Panc1 (cell line): Measurements from ENCODE around the gene EML5. TPM values are rescaled to one million over a fixed set of nuclear protein-coding genes. Genes with fewer than 3 reads are reported as not detected.

Source experiments
- ATAC-seq: fragments of 200-7000 bp; cut with Tn5 transposase; 2 replicates; pipeline ENCODE4 v1.9.1; 2020; ENCODE audit warnings: mild to moderate bottlenecking, moderate library complexity
- BruUV-seq: library from RNA; stranded (reverse); fragments of 400-500 nt; replicated peaks from 2 replicates; lab custom pipeline; 2021; lab: Mats Ljungman, UMichigan
- CTCF ChIA-PET: fragments of 300-600 bp; sonication (Branson Sonifier 250); formaldehyde crosslinking; loops from one replicate; lab custom pipeline; 2022; ENCODE audit warnings: antibody characterized with exemption; lab: Charles Lee
- POLR2A ChIA-PET: fragments of 300-600 bp; sonication (Branson Sonifier 250); formaldehyde crosslinking; loops from one replicate; lab custom pipeline; 2022; ENCODE audit warnings: antibody characterized with exemption; lab: Charles Lee
- DNase-seq: peaks from one replicate; pipeline ENCODE4 v3.0.0-alpha.2; 2010; ENCODE audit warnings: low read depth, low spot score
- H3K27ac ChIP-seq: 2 replicates; pipeline ENCODE4 v1.5.1; 2011; ENCODE audit warnings: mild to moderate bottlenecking, low read length, inconsistent platforms
- H3K27me3 ChIP-seq: fragments of 200-500 bp; sonication (Bioruptor generic); 2 replicates; pipeline ENCODE4 v1.6.0; 2014; ENCODE audit warnings: low read length, inconsistent platforms; ENCODE audit not compliant: control insufficient read depth, insufficient read depth
- H3K36me3 ChIP-seq: fragments of 200-500 bp; sonication (Bioruptor generic); 2 replicates; pipeline ENCODE4 v1.5.1; 2014; ENCODE audit warnings: inconsistent platforms, mild to moderate bottlenecking, low read length, moderate library complexity; ENCODE audit not compliant: control insufficient read depth, insufficient read depth
- H3K4me1 ChIP-seq: 2 replicates; pipeline ENCODE4 v1.5.1; 2011; ENCODE audit warnings: inconsistent platforms, mild to moderate bottlenecking, low read length, moderate library complexity; ENCODE audit not compliant: control insufficient read depth, insufficient read depth
- H3K4me3 ChIP-seq, 2 experiments: 2 replicates each; pipeline ENCODE4 v1.5.1; 2011 to 2012; ENCODE audit warnings: low read depth in 2 of 2, low read length in 2 of 2, mild to moderate bottlenecking in 2 of 2, inconsistent platforms in 1 of 2, moderate library complexity in 1 of 2
- H3K9me3 ChIP-seq: fragments of 200-500 bp; sonication (Bioruptor generic); 2 replicates; pipeline ENCODE4 v1.5.1; 2014; ENCODE audit warnings: low read depth, mild to moderate bottlenecking, inconsistent platforms, low read length, moderate library complexity; ENCODE audit not compliant: control insufficient read depth, insufficient read depth
- POLR2AphosphoS5 ChIP-seq: IDR thresholded peaks from 2 replicates; pipeline ENCODE4 v1.6.1; 2012; ENCODE audit warnings: mild to moderate bottlenecking, low read depth, low read length, moderate library complexity
- REST ChIP-seq, 2 experiments: IDR thresholded peaks; 2 replicates each; pipeline ENCODE4 v1.6.1; 2011 to 2012; ENCODE audit warnings: low read depth in 2 of 2, control low read depth in 1 of 2, low read length in 1 of 2, mild to moderate bottlenecking in 1 of 2, moderate library complexity in 1 of 2; ENCODE audit not compliant: insufficient read depth in 1 of 2
- SIN3A ChIP-seq: IDR thresholded peaks from 2 replicates; pipeline ENCODE4 v1.6.1; 2012; ENCODE audit warnings: low read depth, mild to moderate bottlenecking, low read length, moderate library complexity, borderline replicate concordance; ENCODE audit not compliant: insufficient read depth
- TCF7L2 ChIP-seq: IDR thresholded peaks from 2 replicates; pipeline ENCODE4 v1.6.1; 2011; ENCODE audit warnings: mild to moderate bottlenecking, low read depth, low read length, inconsistent platforms
- in situ Hi-C: cut with HindIII; loops from 2 replicates; pipeline ENCODE4 v1.10.0; 2016; ENCODE audit warnings: low sequenced_read_pairs, low pct_unique_long_range_greater_than_20kb
- intact Hi-C: fragments of 100-400 bp; cut with micrococcal nuclease; formaldehyde crosslinking; loops from one replicate; pipeline ENCODE4 v1.10.0; 2022; ENCODE audit not compliant: unreplicated experiment
- total RNA-seq: library from RNA; stranded (reverse); gene quantifications from one replicate; pipeline ENCODE4 v1.2.1, GENCODE V29; 2021; ENCODE audit not compliant: unreplicated experiment
- TF ChIP-seq, protein P1 (sequence below): fragments of 450-650 bp; IDR thresholded peaks from 2 replicates; pipeline ENCODE4 v1.5.1; 2017; ENCODE audit warnings: mild to moderate bottlenecking

The EML5 gene
- total RNA-seq, 1 experiment from 2014 or later, result 0.10 TPM

- ATAC-seq (no peak), DNase-seq (no peak)
- H3K27ac ChIP-seq, result no peak overlapping the region
- H3K27me3 ChIP-seq, result no peaks in the 10 kb centered on the region; the same call in 1 of the 2 replicates
- H3K9me3 ChIP-seq, result no peaks in the 10 kb centered on the region
- H3K4me3 ChIP-seq, result no peak overlapping the region
- H3K4me1 ChIP-seq, result no peaks in the 10 kb centered on the region
- intact Hi-C loops, result no loop called here
- ChIA-PET POLR2A (no interaction called here), CTCF (no interaction called here)
- in situ Hi-C loops, result no loop called here
- H3K36me3 ChIP-seq, result no peaks in the 10 kb centered on the region
- BruUV-seq, result no TSS peak
- TF ChIP-seq POLR2AphosphoS5 (no peak), SIN3A (no peak), TCF7L2 (no peak), REST (IDR thresholded peaks at IDR 0.05; ENCODE audit: insufficient read depth in 1 of 2, low read depth in 2 of 2, low read length in 1 of 2) (no peak)
- TF ChIP-seq, protein P1, sequence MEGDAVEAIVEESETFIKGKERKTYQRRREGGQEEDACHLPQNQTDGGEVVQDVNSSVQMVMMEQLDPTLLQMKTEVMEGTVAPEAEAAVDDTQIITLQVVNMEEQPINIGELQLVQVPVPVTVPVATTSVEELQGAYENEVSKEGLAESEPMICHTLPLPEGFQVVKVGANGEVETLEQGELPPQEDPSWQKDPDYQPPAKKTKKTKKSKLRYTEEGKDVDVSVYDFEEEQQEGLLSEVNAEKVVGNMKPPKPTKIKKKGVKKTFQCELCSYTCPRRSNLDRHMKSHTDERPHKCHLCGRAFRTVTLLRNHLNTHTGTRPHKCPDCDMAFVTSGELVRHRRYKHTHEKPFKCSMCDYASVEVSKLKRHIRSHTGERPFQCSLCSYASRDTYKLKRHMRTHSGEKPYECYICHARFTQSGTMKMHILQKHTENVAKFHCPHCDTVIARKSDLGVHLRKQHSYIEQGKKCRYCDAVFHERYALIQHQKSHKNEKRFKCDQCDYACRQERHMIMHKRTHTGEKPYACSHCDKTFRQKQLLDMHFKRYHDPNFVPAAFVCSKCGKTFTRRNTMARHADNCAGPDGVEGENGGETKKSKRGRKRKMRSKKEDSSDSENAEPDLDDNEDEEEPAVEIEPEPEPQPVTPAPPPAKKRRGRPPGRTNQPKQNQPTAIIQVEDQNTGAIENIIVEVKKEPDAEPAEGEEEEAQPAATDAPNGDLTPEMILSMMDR, result no peak
These were observed 123.4 kb downstream of the EML5 start for GRCh38 chr14:88669346-88669745.

DNA sequence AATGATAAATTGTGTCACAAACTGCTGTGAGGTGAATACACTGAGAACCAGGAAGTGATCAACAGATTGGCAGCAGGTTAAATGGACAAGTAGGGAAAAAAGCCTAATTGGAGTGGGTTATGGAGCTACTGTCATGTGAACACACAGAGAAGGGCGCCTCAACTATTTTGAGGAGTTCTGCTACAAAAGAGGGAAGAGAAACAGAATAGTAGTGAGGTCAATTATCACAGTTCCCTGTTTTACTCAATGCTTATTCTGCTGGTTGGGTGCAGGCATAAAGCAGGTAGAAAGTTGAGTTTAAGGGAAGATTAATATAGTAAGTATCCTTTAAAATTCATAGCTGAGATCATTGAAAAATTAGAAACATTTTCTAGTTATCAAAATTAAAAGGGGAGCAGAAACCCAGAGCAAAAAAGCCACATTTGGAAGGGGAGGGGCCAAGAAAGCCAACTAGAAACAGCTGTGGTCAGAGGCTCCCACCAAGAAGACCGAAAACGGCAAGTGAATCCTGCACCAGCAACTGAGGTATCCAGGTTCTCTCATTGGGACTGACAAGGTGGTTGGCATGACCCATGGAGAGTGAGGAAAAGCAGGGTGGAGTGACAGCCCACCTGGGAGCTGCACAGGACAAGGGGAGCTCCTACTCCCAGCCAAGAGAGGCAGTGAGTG, 124.2 kb downstream of the EML5 start:
- DNase-seq, result no peak
- Histone ChIP-seq H3K27ac (no peak overlapping the region), H3K27me3 (no peaks in the 10 kb centered on the region; the same call in 1 of the 2 replicates), H3K36me3 (no peaks in the 10 kb centered on the region), H3K4me1 (no peaks in the 10 kb centered on the region), H3K9me3 (no peaks in the 10 kb centered on the region), H3K4me3 (no peak overlapping the region)
- BruUV-seq, result no TSS peak
- ATAC-seq, result no peak
- intact Hi-C loops (no loop called here), in situ Hi-C loops (no loop called here)
- POLR2A ChIA-PET, result no interaction called here
- CTCF ChIA-PET, result interaction anchor here (1.4 kb wide), 1 partner anchor 200 kb away, joined by 4 read pairs; no protein-coding TSS in a partner anchor
- TF ChIP-seq SIN3A, result no peak
